Stimulated activated CD4-positive, alpha-beta T cell treated with anti-CD3 and anti-CD28 coated beads, Interleukin-15, amount 100 ng/mL, for 1 hour (primary cell): Measurements from ENCODE around the gene PRDX2.

Source experiments
- DNase-seq, 2 donors: peaks; one replicate each; pipeline ENCODE4 v3.0.0-alpha.2; 2020; ENCODE audit warnings: low read depth in 1 of 2, low spot score in 1 of 2

The PRDX2 gene

GRCh38 chr19:12792853-12793289, 8.7 kb downstream of the PRDX2 start:
- no peak for DNase-seq

DNA sequence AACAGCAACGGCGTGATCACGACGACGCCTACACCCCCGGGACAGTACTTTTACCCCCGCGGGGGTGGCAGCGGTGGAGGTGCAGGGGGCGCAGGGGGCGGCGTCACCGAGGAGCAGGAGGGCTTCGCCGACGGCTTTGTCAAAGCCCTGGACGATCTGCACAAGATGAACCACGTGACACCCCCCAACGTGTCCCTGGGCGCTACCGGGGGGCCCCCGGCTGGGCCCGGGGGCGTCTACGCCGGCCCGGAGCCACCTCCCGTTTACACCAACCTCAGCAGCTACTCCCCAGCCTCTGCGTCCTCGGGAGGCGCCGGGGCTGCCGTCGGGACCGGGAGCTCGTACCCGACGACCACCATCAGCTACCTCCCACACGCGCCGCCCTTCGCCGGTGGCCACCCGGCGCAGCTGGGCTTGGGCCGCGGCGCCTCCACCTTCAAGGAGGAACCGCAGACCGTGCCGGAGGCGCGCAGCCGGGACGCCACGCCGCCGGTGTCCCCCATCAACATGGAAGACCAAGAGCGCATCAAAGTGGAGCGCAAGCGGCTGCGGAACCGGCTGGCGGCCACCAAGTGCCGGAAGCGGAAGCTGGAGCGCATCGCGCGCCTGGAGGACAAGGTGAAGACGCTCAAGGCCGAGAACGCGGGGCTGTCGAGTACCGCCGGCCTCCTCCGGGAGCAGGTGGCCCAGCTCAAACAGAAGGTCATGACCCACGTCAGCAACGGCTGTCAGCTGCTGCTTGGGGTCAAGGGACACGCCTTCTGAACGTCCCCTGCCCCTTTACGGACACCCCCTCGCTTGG, 9.3 kb downstream of the PRDX2 start:
- peak in 1 of 2 donors; percentile 59 for DNase-seq

GRCh38 chr19:12791345-12792050, 10.1 kb downstream of the PRDX2 start, which contains the start of gene JUNB:
Gene JUNB, plus strand, starts transcription at chr19:12791486. Its CDS starts 286 bp downstream, at chr19:12791772.
- peak; percentile 94 to 98 for DNase-seq

DNA sequence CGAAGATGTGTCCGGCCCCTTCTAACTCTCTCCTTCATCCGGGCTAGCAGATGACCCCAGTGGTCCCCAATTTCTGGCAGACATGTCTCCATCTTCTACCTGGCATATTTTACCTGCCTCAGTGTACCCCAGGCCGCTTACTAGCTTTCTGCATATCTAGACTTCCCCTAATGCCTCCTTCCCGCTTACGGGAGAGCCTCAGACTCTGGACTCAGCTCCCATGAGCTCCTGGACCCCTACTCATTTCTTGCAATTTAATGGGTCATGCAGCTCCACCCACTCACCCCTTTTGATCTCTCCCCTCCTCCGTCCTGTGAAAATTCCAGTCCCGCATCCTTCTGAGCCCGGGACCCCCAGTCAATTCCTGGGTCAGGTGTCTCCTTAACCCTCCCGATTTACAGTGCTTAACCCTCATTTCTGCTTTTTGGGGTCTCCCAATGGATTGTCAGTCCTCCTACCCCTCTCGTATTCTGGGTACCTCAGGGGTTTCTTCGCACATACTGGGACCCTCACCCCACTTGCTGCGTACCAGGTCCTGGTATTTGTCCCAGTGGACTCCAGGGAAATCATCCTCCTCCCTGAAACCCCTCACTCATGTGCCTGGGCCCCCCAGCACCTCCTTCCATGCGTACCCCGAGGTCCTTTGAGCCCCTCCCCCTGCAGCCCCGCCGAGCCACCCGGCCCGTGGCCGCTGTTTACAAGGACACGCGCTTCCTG, 10.8 kb downstream of the PRDX2 start:
- no peak for DNase-seq

GRCh38 chr19:12789904-12790619, 11.5 kb downstream of the PRDX2 start:
- DNase-seq, result peak; percentile 74 to 85

DNA sequence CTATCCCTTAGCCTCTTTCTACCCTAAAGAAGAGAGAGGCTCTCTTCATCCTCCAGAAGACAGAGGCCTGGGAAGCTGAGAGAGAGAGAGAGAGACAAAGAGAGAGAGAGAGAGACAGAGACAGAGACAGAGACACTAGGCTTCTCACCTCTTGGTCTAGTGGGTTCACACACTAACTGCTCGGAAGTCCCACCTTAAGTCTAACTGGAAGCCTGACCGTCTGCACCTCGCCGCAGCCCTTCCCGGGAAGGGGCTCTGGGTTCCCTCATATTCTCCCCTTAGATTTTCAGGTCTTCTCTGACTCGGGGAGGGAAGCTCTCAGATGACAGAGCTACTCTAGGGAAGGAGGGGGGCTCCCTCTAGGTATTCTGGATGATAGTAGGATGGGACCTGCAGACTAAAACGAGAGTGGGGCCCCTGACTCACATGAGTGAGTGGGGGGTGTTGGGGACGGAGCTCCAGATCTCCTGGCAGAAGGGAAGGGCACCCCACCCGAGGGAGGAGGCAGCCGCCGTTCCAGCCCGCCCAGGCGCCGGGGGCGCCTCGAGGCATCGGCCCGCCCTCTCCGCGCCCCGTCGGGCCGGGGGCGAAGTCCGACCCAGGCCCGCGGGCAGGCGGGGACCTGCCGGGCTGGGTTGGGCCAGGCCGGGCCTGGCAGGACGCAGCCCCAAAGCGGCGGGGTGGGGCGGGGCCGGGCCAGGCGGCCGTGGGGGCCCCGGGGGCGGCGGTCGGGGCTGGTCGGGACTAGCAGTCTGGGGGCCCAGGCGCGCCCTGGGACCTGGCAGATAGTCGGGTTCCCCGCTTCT, 12.3 kb downstream of the PRDX2 start:
- DNase-seq, result no peak

- no peak for DNase-seq
These were observed 12.9 kb downstream of the PRDX2 start for GRCh38 chr19:12788682-12789097.

DNA sequence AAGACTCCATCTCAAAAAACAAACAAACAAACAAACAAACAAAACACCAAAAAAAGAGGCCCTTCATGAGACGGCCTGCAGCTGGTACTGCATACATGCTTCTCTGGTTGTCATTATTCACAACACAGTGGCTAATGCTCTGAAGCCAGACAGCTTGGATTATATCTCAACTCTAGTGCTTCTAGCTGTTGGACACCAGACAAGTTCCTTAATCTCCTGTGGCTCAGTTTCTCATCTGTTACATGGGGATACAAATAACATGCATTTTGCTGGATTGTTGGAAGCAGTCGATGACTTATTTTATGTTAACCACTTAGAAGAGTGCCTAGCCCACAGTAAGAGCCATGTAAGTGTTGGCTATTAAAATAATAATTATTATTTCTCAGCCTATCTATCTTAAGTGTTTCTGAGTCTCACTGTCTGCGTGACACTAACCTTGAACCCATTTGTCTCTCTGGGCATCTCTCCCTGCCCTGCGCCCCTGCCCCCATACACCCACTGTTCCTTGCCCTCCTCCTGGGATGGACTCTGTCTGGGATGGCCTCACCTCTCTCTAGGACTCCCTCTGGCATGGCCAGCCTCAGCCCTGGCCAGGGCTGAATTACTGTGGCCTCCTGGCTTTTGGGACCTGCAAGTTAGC, 13.4 kb downstream of the PRDX2 start:
- no peak for DNase-seq

GRCh38 chr19:12787458-12787857, 14.1 kb downstream of the PRDX2 start:
- DNase-seq, result no peak

DNA sequence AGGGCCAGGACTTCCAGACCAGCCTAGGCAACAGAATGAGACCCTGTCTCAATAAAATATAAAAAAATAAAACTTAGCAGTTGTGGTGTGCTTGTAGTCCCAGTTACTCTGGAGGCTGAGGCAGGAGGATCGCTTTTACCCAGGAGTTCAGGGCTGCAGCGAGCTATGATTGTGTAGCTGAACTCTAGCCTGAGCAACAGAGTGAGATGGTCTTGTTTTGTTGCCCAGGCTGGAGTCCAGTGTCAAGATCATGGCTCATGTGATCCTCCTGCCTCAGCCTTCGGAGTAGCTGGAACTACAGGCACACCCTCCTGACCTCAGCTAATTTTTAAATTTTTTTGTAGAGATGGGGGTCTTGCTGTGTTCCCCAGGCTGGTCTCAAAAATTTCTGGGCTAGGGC, 14.6 kb downstream of the PRDX2 start:
- no peak for DNase-seq

GRCh38 chr19:12786141-12786870, 15.3 kb downstream of the PRDX2 start:
- no peak for DNase-seq

GRCh38 chr19:12785431-12786031, 16.1 kb downstream of the PRDX2 start:
- DNase-seq, result no peak

- no peak for DNase-seq
These were observed 16.6 kb downstream of the PRDX2 start for GRCh38 chr19:12784871-12785430.

DNA sequence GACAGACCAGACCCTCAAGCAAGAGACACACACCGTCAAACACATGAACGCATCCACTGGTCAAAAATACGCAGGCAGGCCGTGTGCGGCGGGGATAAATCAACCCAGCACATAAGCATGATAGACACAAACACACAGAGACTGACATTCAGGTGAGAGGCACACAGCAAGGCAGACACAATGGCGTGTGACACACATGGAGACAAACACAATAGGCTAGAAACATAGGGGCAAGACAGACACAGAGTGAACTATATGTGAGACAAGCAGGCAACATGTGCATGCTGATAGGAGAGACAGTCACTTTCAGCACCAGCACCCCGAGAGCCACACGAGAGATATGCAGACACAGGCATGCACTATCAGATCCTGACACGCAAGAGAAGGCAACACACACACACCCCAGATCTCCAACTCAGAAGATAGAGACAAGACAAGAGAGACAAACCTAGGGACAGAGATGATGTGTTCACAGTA, 17.2 kb downstream of the PRDX2 start:
- DNase-seq, result no peak

- DNase-seq, result no peak
These were observed 17.7 kb downstream of the PRDX2 start for GRCh38 chr19:12783849-12784393.

DNA sequence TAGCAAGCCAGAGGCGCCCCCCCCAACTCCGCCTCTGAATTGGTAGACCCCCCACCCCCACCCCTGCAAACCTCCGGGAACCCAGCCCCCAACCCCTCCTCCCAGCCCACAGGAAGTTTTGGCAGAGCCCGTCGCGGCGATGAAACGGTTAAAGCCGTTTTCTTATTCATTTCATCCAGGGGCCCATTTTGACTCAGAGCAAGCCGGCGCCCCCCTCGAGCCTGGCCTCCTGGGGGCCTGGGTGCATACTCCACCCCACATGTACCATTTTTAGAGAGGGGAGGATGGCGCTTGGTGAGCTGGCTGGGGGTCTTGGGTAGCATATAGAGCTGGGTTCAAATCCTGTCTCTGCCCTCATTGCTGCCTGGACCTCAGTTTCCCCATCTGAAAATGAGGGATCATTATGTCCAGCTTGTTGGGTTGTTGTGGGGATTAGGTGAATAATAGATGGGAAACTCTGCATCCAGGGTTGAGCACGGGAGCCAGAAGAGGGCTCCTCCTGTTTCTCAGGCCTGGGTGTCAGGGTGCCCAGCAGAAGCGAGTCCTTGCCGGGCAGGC, 18.2 kb downstream of the PRDX2 start:
- no peak for DNase-seq

- DNase-seq, result peak; percentile 80 to 83
These were observed 18.9 kb downstream of the PRDX2 start for GRCh38 chr19:12782424-12783290.
